B cell (primary cell): ENCODE results near the gene PAPPA.

Source experiments
- CTCF ChIP-seq: fragments of 200-600 bp; IDR thresholded peaks from one replicate; pipeline ENCODE4 v1.8.0; 2022; ENCODE audit warnings: antibody characterized with exemption, mild to moderate bottlenecking
- EZH2 ChIP-seq: IDR thresholded peaks from 2 replicates; pipeline ENCODE4 v1.6.1; 2012; ENCODE audit warnings: borderline replicate concordance, low read depth, mild to moderate bottlenecking, moderate library complexity, low read length; ENCODE audit not compliant: insufficient read depth, poor library complexity, severe bottlenecking

DNA sequence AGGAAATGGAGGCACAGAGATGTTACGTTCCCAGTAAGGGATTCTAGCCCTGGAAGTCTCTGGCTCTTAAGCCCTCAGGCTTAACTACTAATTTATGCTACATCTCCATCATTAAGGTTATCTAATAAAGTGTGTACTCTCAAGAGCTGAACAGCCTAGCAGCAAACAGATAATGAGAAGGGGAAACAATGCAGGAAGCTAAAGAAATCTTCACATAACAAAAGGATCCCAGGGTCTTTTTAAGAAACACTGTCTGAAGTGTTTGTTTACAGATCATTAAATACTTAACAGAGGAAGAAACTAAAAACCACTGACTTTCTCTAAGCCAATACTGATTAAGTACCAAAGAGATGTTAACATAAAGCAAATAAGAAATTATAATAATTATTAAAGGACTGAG, 129.0 kb downstream of the PAPPA start:
- no peak for TF ChIP-seq CTCF
- no peak for TF ChIP-seq EZH2
